K562 (cell line): ENCODE results near the gene CABLES1. TPM values are rescaled to one million over a fixed set of nuclear protein-coding genes. Genes with fewer than 3 reads are reported as not detected.

Experiments
- ATAC-seq: fragments of 200-7000 bp; cut with Tn5 transposase; 3 replicates; pipeline ENCODE4 v1.9.1; 2020; ENCODE audit warnings: moderate library complexity
- BruUV-seq: library from RNA; stranded (reverse); fragments of 400-500 nt; replicated peaks from 2 replicates; lab custom pipeline; 2021; lab: Mats Ljungman, UMichigan
- CTCF ChIA-PET: fragments of 300-600 bp; formaldehyde crosslinking; extraction: SDS; loops from one replicate; lab custom pipeline; 2021; ENCODE audit warnings: low intra/inter-chr PET ratio; lab: Yijun Ruan, JAX
- POLR2A ChIA-PET: fragments of 300-600, 350-650 bp; sonication (Branson Sonifier 250); formaldehyde crosslinking; extraction: SDS; loops from one replicate; lab custom pipeline; 2021; ENCODE audit warnings: antibody characterized with exemption, inconsistent platforms; lab: Yijun Ruan, JAX
- DNase-seq, 4 experiments: peaks; one replicate each; pipeline versions ENCODE4 v3.0.0 to v3.0.0-alpha.2; 2011 to 2018; ENCODE audit warnings: low spot score in 3 of 4, mixed read lengths in 3 of 4; ENCODE audit errors: extremely low read depth in 1 of 4
- FAIRE-seq: peaks from 2 replicates; lab custom pipeline; 2011; peaks lifted over from hg19 to GRCh38; lab: Jason Lieb, UNC
- H2AFZ ChIP-seq: 2 replicates; pipeline ENCODE4 v1.6.0; 2011; ENCODE audit warnings: low read depth, low read length, control low read depth, inconsistent platforms
- H3K27ac ChIP-seq: fragments of 200-600 bp; 3 replicates; pipeline ENCODE4 v1.8.0; 2011; ENCODE audit warnings: low read depth, mild to moderate bottlenecking, control low read depth, inconsistent platforms, low read length, moderate library complexity, mixed read lengths; ENCODE audit errors: extremely low read depth
- H3K27me3 ChIP-seq, 2 experiments: fragments of 300-600 bp in 1 of 2; 2 replicates in 1 of 2; 3 replicates in 1 of 2; pipeline versions ENCODE4 v1.6.0 to v1.8.0; 2011; ENCODE audit warnings: inconsistent platforms in 2 of 2, low read length in 2 of 2, mild to moderate bottlenecking in 1 of 2, mixed read lengths in 1 of 2, moderate library complexity in 1 of 2; ENCODE audit not compliant: control insufficient read depth in 2 of 2, insufficient read depth in 2 of 2
- H3K36me3 ChIP-seq: fragments of 300-600 bp; 3 replicates; pipeline ENCODE4 v1.8.0; 2011; ENCODE audit warnings: mild to moderate bottlenecking, low read length, inconsistent platforms; ENCODE audit not compliant: control insufficient read depth, insufficient read depth
- H3K4me1 ChIP-seq, 2 experiments: fragments of 200-600 bp in 1 of 2; replicated peaks in 1 of 2; 2 replicates in 1 of 2; 3 replicates in 1 of 2; pipeline versions ENCODE4 v1.5.1 to v1.8.0; 2011; ENCODE audit warnings: inconsistent platforms in 2 of 2, low read length in 2 of 2, mild to moderate bottlenecking in 1 of 2, mixed read lengths in 1 of 2, moderate library complexity in 1 of 2; ENCODE audit not compliant: control insufficient read depth in 2 of 2, insufficient read depth in 2 of 2
- H3K4me2 ChIP-seq: 2 replicates; pipeline ENCODE4 v1.6.1; 2011; ENCODE audit warnings: low read length, control low read depth, inconsistent platforms, mixed read lengths; ENCODE audit not compliant: insufficient read depth
- H3K4me3 ChIP-seq: fragments of 200-600 bp; sonication (generic), shearing (Covaris generic); 2 replicates; pipeline ENCODE4 v1.5.1; 2016; ENCODE audit warnings: control low read depth, inconsistent platforms
- H3K79me2 ChIP-seq: fragments of 200-600 bp; 3 replicates; pipeline ENCODE4 v1.8.0; 2011; ENCODE audit warnings: low read length, inconsistent platforms; ENCODE audit not compliant: control insufficient read depth, insufficient read depth
- H3K9ac ChIP-seq, 2 experiments: 2 replicates each; pipeline versions ENCODE4 v1.6.0 to v1.6.1; 2011; ENCODE audit warnings: low read depth in 2 of 2, low read length in 2 of 2, control low read depth in 1 of 2, inconsistent platforms in 1 of 2, mild to moderate bottlenecking in 1 of 2, mixed read lengths in 1 of 2; ENCODE audit not compliant: insufficient read depth in 1 of 2
- H3K9me1 ChIP-seq: one replicate; pipeline ENCODE4 v1.6.0; 2011; ENCODE audit warnings: inconsistent platforms, mild to moderate bottlenecking, low read length, moderate library complexity; ENCODE audit not compliant: control insufficient read depth, insufficient read depth
- H3K9me3 ChIP-seq: replicated peaks from 2 replicates; pipeline ENCODE4 v1.5.1; 2011; ENCODE audit warnings: low read depth, low read length, inconsistent platforms; ENCODE audit not compliant: control insufficient read depth, insufficient read depth
- H4K20me1 ChIP-seq: replicated peaks from 2 replicates; pipeline ENCODE4 v1.6.1; 2011; ENCODE audit warnings: low read length, inconsistent platforms, mixed read lengths; ENCODE audit not compliant: control insufficient read depth, insufficient read depth
- CEBPB ChIP-seq: fragments of 450-650 bp; IDR thresholded peaks from 2 replicates; pipeline ENCODE4 v1.6.1; 2016; ENCODE audit warnings: missing genetic modification characterization, missing compliant biosample characterization
- ILK ChIP-seq: fragments of 450-650 bp; IDR thresholded peaks from 2 replicates; pipeline ENCODE4 v1.6.1; 2016; ENCODE audit warnings: missing genetic modification characterization, low read depth, mild to moderate bottlenecking, missing compliant biosample characterization, moderate library complexity, borderline replicate concordance
- NFRKB ChIP-seq: fragments of 450-650 bp; IDR thresholded peaks from 2 replicates; pipeline ENCODE4 v1.6.1; 2016; ENCODE audit warnings: low read depth
- NR4A1 ChIP-seq, 2 experiments: fragments of 250-450 bp in 1 of 2; fragments of 450-650 bp in 1 of 2; sonication (Bioruptor Pico) in 1 of 2; IDR thresholded peaks; 2 replicates each; pipeline versions ENCODE4 v1.4.0 to v1.6.1; 2016 to 2020; ENCODE audit warnings: mild to moderate bottlenecking in 2 of 2, missing compliant biosample characterization in 1 of 2, missing genetic modification characterization in 1 of 2, moderate library complexity in 1 of 2
- TRIM28 ChIP-seq: fragments of 450-650 bp; IDR thresholded peaks from 2 replicates; pipeline ENCODE4 v1.6.1; 2017
- ZZZ3 ChIP-seq: fragments of 450-650 bp; IDR thresholded peaks from 2 replicates; pipeline ENCODE4 v1.6.1; 2016; ENCODE audit warnings: antibody characterized with exemption, mild to moderate bottlenecking, moderate library complexity
- WGBS: fragments of 100-300 bp; shearing (Covaris generic); methylation state at CpG from one replicate; pipeline ENCODE4 v1.1.6; 2016; ENCODE audit warnings: low coverage, mixed read lengths; ENCODE audit not compliant: insufficient coverage; ENCODE audit errors: missing lambda C conversion rate; 5-methylcytosine and 5-hydroxymethylcytosine counted together
- in situ Hi-C: fragments of 300-500 bp; cut with MboI; formaldehyde crosslinking; loops from 4 replicates; pipeline ENCODE4 v1.15.0; 2018; ENCODE audit warnings: inconsistent platforms, mixed read lengths
- intact Hi-C: fragments of 100-400 bp; cut with micrococcal nuclease; formaldehyde crosslinking; loops from 2 replicates; pipeline ENCODE4 v1.14.2; 2022
- polyA plus RNA-seq, 8 experiments: library from polyadenylated mRNA; depleted of rRNA in 4 of 8; stranded (reverse) in 5 of 8; unstranded in 3 of 8; fragments of >200 nt; fragmentation: Nextera tagmentation in 2 of 8; fragmentation: Illumina TruSeq in 1 of 8; extraction: Ambion mirVana in 2 of 8; extraction: Trizol in 1 of 8; gene quantifications; 2 replicates each; pipeline versions ENCODE4 v1.2.1 to v1.2.3, GENCODE V29; 2011 to 2014; ENCODE audit warnings: inconsistent platforms in 1 of 8, missing spikeins in 1 of 8
- total RNA-seq, 7 experiments: library from RNA; depleted of rRNA in 6 of 7; stranded (reverse); fragments of >200 nt in 6 of 7; fragmentation: Illumina TruSeq in 2 of 7; extraction: Trizol in 2 of 7; gene quantifications; 2 replicates each; pipeline versions ENCODE4 v1.2.1 to v1.2.3, GENCODE V29; 2011 to 2021; ENCODE audit warnings: low replicate concordance in 1 of 7
- TF ChIP-seq, protein P1 (sequence below): fragments of 250-450 bp; sonication (Bioruptor Pico); IDR thresholded peaks from 2 replicates; pipeline ENCODE4 v1.5.0; 2020; ENCODE audit warnings: mild to moderate bottlenecking, borderline replicate concordance

The CABLES1 gene
- total and polyA plus RNA-seq, 9 of the 15 experiments (the other 6 are each of a cell fraction or from before 2014, with no cell fraction given): 0.04 to 0.10 (median 0.06) TPM; not detected in 3

DNA sequence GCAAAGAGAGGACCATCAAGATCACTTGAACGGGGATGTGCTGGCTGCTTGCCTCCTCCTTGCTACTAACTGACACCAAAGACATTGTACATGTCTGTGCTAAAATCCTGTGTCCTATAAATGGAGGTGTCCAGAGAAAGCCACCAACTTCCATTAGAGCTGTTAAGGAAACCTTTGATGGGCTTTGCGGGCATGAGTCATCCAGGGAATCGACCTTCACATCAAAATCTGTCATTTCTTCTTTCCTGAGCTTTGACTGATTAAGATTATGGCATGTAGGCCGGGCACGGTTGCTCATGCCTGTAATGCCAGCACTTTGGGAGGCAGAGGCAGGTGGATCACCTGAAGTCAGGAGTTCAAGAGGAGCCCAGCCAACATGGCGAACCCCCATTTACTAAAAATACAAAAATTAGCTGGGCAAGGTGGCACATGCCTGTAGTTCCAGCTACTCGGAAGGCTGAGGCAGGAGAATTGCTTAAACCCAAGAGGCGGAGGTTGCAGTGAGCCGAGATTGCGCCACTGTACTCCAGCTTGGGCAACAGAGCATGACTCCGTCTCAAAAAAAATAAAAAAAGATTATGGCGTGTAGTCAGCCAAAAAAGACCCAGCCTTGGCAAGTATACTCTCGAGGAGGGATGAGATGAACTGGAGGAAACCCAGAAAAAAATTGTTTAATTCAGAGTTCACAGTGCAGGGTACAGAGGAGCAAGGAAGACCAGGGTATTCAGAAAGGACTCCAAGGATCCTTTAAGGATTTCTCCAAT, 115.8 kb downstream of the CABLES1 start:
- BruUV-seq: no TSS peak
- no peak overlapping the region for H3K4me2 ChIP-seq
- ChIA-PET POLR2A (no interaction called here), CTCF (no interaction called here)
- no peak for DNase-seq
- no peak overlapping the region for H3K4me3 ChIP-seq
- WGBS: 5% methylated on average over 13 of the region's 13 CpGs
- H4K20me1 ChIP-seq: no peaks in the 10 kb centered on the region
- H3K4me1 ChIP-seq: no peaks in the 10 kb centered on the region
- no peaks in the 10 kb centered on the region; the same call in 1 of the 2 replicates for H3K9me3 ChIP-seq
- no peak for TF ChIP-seq ZZZ3
- TF ChIP-seq, protein P1, sequence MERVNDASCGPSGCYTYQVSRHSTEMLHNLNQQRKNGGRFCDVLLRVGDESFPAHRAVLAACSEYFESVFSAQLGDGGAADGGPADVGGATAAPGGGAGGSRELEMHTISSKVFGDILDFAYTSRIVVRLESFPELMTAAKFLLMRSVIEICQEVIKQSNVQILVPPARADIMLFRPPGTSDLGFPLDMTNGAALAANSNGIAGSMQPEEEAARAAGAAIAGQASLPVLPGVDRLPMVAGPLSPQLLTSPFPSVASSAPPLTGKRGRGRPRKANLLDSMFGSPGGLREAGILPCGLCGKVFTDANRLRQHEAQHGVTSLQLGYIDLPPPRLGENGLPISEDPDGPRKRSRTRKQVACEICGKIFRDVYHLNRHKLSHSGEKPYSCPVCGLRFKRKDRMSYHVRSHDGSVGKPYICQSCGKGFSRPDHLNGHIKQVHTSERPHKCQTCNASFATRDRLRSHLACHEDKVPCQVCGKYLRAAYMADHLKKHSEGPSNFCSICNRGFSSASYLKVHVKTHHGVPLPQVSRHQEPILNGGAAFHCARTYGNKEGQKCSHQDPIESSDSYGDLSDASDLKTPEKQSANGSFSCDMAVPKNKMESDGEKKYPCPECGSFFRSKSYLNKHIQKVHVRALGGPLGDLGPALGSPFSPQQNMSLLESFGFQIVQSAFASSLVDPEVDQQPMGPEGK: no peak
- TF ChIP-seq ILK (tag): no peak
- no peak for TF ChIP-seq NFRKB
- TF ChIP-seq CEBPB: peak; percentile 34; the same call in 1 of the 2 replicates
- TF ChIP-seq TRIM28: no peak
- no peak for TF ChIP-seq NR4A1 (CRISPR knock-in tag; IDR thresholded peaks at IDR 0.05)
- TF ChIP-seq NR4A1 (tag; IDR thresholded peaks at IDR 0.05): no peak
- H3K27ac ChIP-seq: no peak overlapping the region
- no peak for ATAC-seq
- H3K9me1 ChIP-seq: no peaks in the 10 kb centered on the region
- H3K36me3 ChIP-seq: no peaks in the 10 kb centered on the region
- peaks cover 21 to 51% of the 10 kb centered on the region in 2 experiments; a peak in 4 of 5 replicates for H3K27me3 ChIP-seq
- FAIRE-seq: peak; percentile 55
- in situ Hi-C loops: no loop called here
- H2AFZ ChIP-seq: no peak overlapping the region
- H3K79me2 ChIP-seq: no peaks in the 10 kb centered on the region
- no peak overlapping the region for H3K9ac ChIP-seq
- intact Hi-C loops: no loop called here
